IPS-20b (cell line): ENCODE data around the gene SUGCT.

Experiments used
- H3K27ac ChIP-seq: one replicate; pipeline ENCODE4 v1.5.1; 2013; ENCODE audit warnings: low read length
- H3K27me3 ChIP-seq: 2 replicates; pipeline ENCODE4 v1.6.1; 2013; ENCODE audit warnings: mild to moderate bottlenecking, low read length, inconsistent platforms; ENCODE audit not compliant: insufficient read depth
- H3K36me3 ChIP-seq: 2 replicates; pipeline ENCODE4 v1.6.1; 2013; ENCODE audit warnings: low read depth, mild to moderate bottlenecking, inconsistent platforms, low read length, moderate library complexity; ENCODE audit not compliant: insufficient read depth
- H3K4me1 ChIP-seq: 2 replicates; pipeline ENCODE4 v1.6.1; 2013; ENCODE audit warnings: mild to moderate bottlenecking, control low read depth, inconsistent platforms, low read length, moderate library complexity; ENCODE audit not compliant: insufficient read depth
- H3K4me3 ChIP-seq: 2 replicates; pipeline ENCODE4 v1.5.1; 2013; ENCODE audit warnings: mild to moderate bottlenecking, low read length, inconsistent platforms
- H3K9ac ChIP-seq: 2 replicates; pipeline ENCODE4 v1.6.1; 2013; ENCODE audit warnings: low read depth, mild to moderate bottlenecking, inconsistent platforms, low read length, moderate library complexity
- H3K9me3 ChIP-seq: 2 replicates; pipeline ENCODE4 v1.6.1; 2013; ENCODE audit warnings: mild to moderate bottlenecking, low read depth, low read length, inconsistent platforms; ENCODE audit not compliant: insufficient read depth

SUGCT gene

DNA sequence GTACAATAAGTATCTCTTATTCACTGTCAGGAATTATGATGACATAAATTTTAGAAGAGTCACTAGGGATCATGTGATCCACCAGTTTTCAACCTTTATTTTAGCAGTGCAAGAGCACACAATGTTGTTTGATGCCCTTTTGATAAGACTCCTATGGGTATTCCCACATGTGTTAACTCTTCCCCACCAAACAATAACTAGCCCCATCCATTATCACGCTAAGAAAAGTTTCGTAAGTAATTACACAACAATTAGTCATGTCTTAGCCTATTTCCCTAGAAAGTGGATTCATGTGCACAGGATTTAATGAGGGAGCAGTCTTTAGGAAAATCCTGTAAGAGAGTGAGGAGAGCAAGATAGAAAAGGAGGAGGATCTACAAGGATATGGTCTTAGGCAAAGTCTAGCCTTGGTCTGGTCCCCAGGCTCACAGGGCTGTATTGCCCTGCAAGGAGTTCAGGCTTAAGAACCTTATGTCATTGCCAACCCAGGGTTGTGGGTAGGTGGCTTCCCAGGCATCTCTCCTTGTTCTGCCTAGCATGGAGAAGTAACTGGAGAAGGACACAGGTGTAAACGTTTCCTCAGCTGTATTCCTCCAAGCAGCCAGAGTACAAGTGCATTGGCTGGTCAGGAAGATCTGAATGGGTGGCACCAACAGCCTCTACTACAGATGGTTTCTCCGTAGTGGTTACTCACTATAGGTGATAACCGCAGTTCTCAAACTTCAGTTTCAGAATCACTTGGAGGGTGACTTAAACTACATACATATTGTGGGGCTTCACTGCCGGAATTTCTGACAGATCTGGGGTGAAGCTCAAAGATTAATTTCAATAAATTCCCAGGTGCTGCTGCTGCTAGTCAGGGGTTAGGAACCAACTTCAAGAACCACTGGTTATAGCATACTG is 574.5 kb downstream of the SUGCT start:
- Histone ChIP-seq H3K36me3 (no peaks in the 10 kb centered on the region), H3K27me3 (no peaks in the 10 kb centered on the region), H3K4me3 (no peak overlapping the region), H3K27ac (no peak overlapping the region), H3K4me1 (no peaks in the 10 kb centered on the region), H3K9me3 (no peaks in the 10 kb centered on the region), H3K9ac (no peak overlapping the region)

- Histone ChIP-seq H3K9ac (no peak overlapping the region), H3K36me3 (no peaks in the 10 kb centered on the region), H3K27ac (no peak overlapping the region), H3K9me3 (no peaks in the 10 kb centered on the region), H3K4me3 (no peak overlapping the region), H3K27me3 (no peaks in the 10 kb centered on the region), H3K4me1 (peaks cover 7% of the 10 kb centered on the region; the same call in 1 of the 2 replicates)
Observed at GRCh38 chr7:40711706-40712105, 576.9 kb downstream of the SUGCT start.

GRCh38 chr7:40714363-40715052 is 579.7 kb downstream of the SUGCT start:
- Histone ChIP-seq H3K27me3 (no peaks in the 10 kb centered on the region), H3K4me1 (peaks cover 14% of the 10 kb centered on the region; the same call in 1 of the 2 replicates)

GRCh38 chr7:40715053-40715430 is 580.2 kb downstream of the SUGCT start:
- Histone ChIP-seq H3K27me3 (no peaks in the 10 kb centered on the region), H3K4me1 (peaks cover 14% of the 10 kb centered on the region; the same call in 1 of the 2 replicates), H3K9ac (no peak overlapping the region), H3K27ac (no peak overlapping the region), H3K36me3 (no peaks in the 10 kb centered on the region), H3K4me3 (no peak overlapping the region), H3K9me3 (no peaks in the 10 kb centered on the region)

More at GRCh38 chr7:40714363-40715052, 579.7 kb downstream of the SUGCT start:
- Histone ChIP-seq H3K9me3 (no peaks in the 10 kb centered on the region), H3K9ac (no peak overlapping the region), H3K36me3 (no peaks in the 10 kb centered on the region), H3K4me3 (no peak overlapping the region), H3K27ac (no peak overlapping the region)

DNA sequence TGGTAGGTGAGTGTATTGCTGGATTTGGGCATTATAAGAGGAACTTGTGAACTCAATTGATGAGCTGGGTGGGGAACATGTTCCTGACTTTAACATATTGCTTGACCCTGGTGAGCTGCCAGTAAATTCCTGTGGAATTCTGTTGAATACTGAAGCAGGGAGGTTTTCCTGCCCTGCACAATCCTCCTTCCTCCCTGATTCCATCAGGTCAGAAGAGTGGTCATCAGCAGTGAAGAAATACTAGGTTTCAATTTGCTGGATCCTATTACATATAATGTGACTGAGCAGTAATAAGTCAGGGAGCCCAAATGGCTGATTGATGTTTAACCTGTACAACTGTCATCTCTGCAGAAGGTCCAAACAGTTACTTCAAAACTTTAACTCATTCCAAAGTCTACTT is 581.2 kb downstream of the SUGCT start:
- H3K27me3 ChIP-seq, result no peaks in the 10 kb centered on the region
- H3K9me3 ChIP-seq, result no peaks in the 10 kb centered on the region
- no peak overlapping the region for H3K4me3 ChIP-seq
- H3K36me3 ChIP-seq, result no peaks in the 10 kb centered on the region
- H3K4me1 ChIP-seq, result peaks cover 14% of the 10 kb centered on the region; the same call in 1 of the 2 replicates
- no peak overlapping the region for H3K27ac ChIP-seq
- H3K9ac ChIP-seq, result no peak overlapping the region

DNA sequence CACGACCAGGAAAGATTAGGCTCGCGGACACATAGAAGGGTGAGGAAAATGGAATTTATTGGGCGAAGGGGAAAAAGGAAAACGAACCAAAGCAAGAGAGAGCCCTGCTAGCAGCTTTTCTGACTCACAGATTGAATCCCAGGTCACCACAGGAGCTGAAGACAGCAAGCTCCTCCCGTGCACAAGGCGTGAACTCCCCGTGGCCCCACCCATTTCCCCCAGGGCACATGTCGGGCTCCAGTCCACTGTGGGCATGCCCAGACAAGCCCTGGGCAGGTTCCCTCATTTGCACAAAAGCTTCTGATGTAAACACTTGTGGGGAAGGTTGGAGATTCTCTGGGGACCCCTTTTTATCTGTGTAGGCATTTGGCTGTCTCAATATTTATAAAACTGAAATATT is 582.4 kb downstream of the SUGCT start:
- Histone ChIP-seq H3K4me3 (no peak overlapping the region), H3K36me3 (no peaks in the 10 kb centered on the region), H3K9ac (no peak overlapping the region; the same call in 1 of the 2 replicates), H3K27ac (peak overlapping the region; percentile 30), H3K4me1 (peaks cover 14% of the 10 kb centered on the region; the same call in 1 of the 2 replicates), H3K9me3 (no peaks in the 10 kb centered on the region), H3K27me3 (no peaks in the 10 kb centered on the region)

GRCh38 chr7:40720416-40720815 is 585.6 kb downstream of the SUGCT start:
- Histone ChIP-seq H3K27ac (no peak overlapping the region), H3K9ac (no peak overlapping the region), H3K36me3 (no peaks in the 10 kb centered on the region), H3K4me1 (peaks cover 14% of the 10 kb centered on the region; the same call in 1 of the 2 replicates), H3K27me3 (no peaks in the 10 kb centered on the region), H3K9me3 (no peaks in the 10 kb centered on the region), H3K4me3 (no peak overlapping the region)

- no peaks in the 10 kb centered on the region for H3K36me3 ChIP-seq
- peaks cover 7% of the 10 kb centered on the region; the same call in 1 of the 2 replicates for H3K4me1 ChIP-seq
- H3K4me3 ChIP-seq, result no peak overlapping the region
- H3K9ac ChIP-seq, result no peak overlapping the region
- no peak overlapping the region for H3K27ac ChIP-seq
- no peaks in the 10 kb centered on the region for H3K9me3 ChIP-seq
- no peaks in the 10 kb centered on the region for H3K27me3 ChIP-seq
Observed at GRCh38 chr7:40721342-40721949, 586.6 kb downstream of the SUGCT start.

DNA sequence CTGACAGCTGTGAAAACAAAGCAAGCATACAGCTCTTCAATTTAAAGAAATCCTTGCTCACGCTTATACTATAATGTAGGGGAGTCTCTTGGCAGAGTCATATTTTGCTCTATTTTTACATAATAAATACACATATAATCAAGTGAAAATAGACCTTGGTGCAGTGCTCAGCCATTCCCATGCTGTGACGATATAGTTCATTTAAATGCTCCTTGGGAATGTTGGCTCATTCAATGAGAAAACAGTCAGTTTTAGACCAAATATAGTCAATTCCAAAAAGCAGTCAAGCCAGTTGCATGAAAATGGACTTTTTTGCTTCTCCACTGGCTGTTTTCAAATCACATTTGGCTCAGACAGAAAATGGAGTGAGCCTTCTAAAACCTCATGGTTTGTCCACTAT is 587.4 kb downstream of the SUGCT start:
- Histone ChIP-seq H3K4me1 (0 out of 2 replicates have a peak, but pooled peaks cover 3% of the 10 kb centered on the region), H3K27ac (no peak overlapping the region), H3K36me3 (no peaks in the 10 kb centered on the region), H3K4me3 (no peak overlapping the region), H3K9ac (no peak overlapping the region), H3K27me3 (no peaks in the 10 kb centered on the region), H3K9me3 (no peaks in the 10 kb centered on the region)

DNA sequence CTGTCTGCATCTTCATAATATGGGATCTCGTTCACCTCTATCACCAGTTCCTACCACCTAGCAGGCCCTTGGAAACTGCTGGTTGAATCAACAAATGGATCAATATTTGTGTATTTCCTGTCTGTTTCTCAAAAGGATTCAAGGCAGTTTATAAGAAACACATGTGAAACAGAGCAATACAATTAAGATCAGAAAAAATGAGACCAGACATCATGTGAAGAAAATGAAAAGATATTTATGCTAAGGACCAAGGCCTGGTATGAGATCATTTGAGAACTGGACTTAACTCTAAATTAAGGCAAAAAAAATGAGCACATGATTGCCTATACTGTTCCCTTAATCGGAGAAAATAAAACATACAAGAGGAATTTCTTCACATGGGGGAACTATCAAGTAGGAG is 589.0 kb downstream of the SUGCT start:
- Histone ChIP-seq H3K27me3 (no peaks in the 10 kb centered on the region), H3K9me3 (no peaks in the 10 kb centered on the region), H3K27ac (no peak overlapping the region), H3K4me3 (no peak overlapping the region), H3K4me1 (no peaks in the 10 kb centered on the region), H3K9ac (no peak overlapping the region), H3K36me3 (no peaks in the 10 kb centered on the region)

DNA sequence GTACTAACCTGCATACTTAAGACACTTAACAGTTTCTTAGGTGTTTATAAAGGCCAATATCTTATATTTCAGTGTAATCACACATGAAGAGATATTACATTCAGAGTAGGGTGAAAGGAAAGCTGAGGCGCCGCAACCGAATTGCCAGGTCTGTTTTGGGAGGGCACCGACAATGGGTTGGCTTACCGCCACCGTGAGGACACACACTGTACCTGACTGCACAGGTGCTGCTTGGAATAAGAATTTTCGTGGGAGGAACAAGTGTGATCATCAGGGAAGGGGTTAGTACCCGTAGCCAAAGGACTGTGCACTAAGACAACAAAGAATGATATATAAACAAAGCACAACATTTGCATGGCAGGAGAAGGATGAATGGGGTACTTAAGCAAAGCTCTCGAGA is 591.8 kb downstream of the SUGCT start:
- H3K9ac ChIP-seq, result no peak overlapping the region
- H3K27me3 ChIP-seq, result no peaks in the 10 kb centered on the region
- no peaks in the 10 kb centered on the region for H3K36me3 ChIP-seq
- no peak overlapping the region for H3K27ac ChIP-seq
- H3K4me1 ChIP-seq, result no peaks in the 10 kb centered on the region
- no peaks in the 10 kb centered on the region for H3K9me3 ChIP-seq
- no peak overlapping the region for H3K4me3 ChIP-seq
